ENCODE measurements around the gene DDA1. TPM values are rescaled to one million over a fixed set of nuclear protein-coding genes. Genes with fewer than 3 reads are reported as not detected.
A peak's percentile ranks its signal among the peaks of the same experiment; 100 is the strongest.
"Not testable (repeated sequence)": the region's sequence is repeated elsewhere in the genome, so short reads cannot be mapped to it uniquely, and the experiment has no call there.

The DDA1 gene
- total RNA-seq, 2 donors from 2014 or later = 30.0 to 39.7 TPM

DNA sequence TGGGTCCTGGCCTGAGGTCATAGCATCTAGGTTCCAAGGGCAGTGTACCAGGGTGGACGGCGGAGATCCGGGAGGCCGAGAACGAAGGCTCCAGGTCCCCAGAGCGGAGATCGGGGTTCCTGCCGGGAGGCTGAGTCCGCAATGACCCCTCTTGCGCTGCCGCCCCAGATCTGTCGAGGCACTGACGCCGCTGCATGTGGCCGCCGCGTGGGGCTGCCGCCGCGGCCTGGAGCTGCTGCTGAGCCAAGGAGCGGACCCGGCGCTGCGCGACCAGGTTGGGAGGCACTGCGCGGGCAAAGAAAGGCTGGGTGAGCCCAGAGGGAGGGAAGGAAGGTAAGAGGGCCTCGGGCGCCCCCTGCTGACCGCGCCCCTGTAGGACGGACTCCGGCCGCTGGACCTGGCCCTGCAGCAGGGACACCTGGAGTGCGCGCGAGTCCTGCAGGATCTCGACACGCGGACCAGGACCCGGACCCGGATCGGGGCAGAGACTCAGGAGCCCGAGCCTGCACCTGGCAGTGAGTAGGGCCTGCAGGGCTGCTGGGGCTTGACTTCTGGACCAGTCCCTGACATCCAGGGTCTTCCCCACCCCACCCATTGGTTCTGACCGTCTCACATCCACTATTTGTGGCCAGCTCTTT lies 26.8 kb upstream of the DDA1 start:
- Mint-ChIP-seq H3K36me3 (no peaks in the 10 kb centered on the region), H3K27ac (peak overlapping the region; percentile 55 to 57), H3K9me3 (no peaks in the 10 kb centered on the region)
- DNase-seq (ENCODE audit: low spot score in 2 of 2) (peak; percentile 84 to 88), ATAC-seq (peak; percentile 93)

DNA sequence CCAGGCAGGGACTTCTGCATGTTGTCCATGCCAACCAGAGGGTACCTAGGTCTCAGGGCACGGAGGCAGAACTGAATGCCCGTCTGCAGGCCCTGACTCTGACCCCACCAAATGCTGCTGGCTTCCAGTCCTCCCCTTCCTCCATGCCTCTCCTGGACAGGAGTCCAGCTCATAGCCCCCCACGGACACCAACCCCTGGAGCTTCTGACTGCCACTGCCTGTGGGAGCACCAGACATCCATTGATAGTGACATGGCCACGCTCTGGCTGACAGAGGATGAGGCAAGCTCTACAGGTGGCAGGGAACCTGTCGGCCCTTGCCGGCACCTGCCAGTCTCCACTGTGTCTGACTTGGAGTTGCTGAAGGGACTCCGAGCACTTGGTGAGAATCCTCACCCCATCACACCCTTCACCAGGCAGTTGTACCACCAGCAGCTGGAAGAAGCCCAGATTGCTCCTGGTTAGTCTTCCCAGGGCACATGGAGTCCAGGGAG lies 25.8 kb upstream of the DDA1 start:
- Mint-ChIP-seq H3K27ac (no peak overlapping the region), H3K9me3 (no peaks in the 10 kb centered on the region), H3K36me3 (no peaks in the 10 kb centered on the region)
- no peak for ATAC-seq
- no peak for DNase-seq (ENCODE audit: low spot score in 2 of 2)

- H3K9me3 Mint-ChIP-seq = no peaks in the 10 kb centered on the region
- no peak for DNase-seq (ENCODE audit: low spot score in 2 of 2)
- no peak for ATAC-seq
- no peaks in the 10 kb centered on the region for H3K36me3 Mint-ChIP-seq
- no peak overlapping the region for H3K27ac Mint-ChIP-seq
Measured at GRCh38 chr19:17285415-17286135, 23.8 kb upstream of the DDA1 start.

GRCh38 chr19:17286263-17286662 lies 23.1 kb upstream of the DDA1 start:
- Mint-ChIP-seq H3K27ac (no peak overlapping the region), H3K9me3 (no peaks in the 10 kb centered on the region), H3K36me3 (no peaks in the 10 kb centered on the region)
- no peak for DNase-seq (ENCODE audit: low spot score in 2 of 2)
- no peak for ATAC-seq

GRCh38 chr19:17286752-17287151 lies 22.6 kb upstream of the DDA1 start:
- ATAC-seq (no peak), DNase-seq (ENCODE audit: low spot score in 2 of 2) (no peak)
- no peaks in the 10 kb centered on the region for H3K9me3 Mint-ChIP-seq
- H3K27ac Mint-ChIP-seq = no peak overlapping the region
- H3K36me3 Mint-ChIP-seq = no peaks in the 10 kb centered on the region

DNA sequence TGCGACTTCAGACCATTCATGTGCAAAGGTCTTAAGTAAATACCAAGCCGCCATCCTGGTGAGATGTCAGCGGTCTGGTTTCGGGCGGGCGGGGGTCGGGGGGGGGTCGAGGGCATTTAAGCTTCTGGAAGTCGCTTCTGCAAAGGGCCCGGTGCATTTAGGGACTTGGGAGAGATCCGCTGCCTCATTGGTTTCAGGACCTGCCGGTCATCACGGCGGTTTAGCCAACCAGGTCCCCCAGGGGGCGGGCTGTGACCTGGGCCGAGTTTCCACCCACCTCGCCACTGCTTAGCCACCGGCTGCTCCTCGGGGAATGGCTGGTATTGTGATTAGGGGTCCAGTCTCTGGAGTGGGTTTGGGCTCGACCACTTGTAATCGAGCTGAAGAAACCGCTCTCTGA lies 19.9 kb upstream of the DDA1 start:
- no peak overlapping the region for H3K27ac Mint-ChIP-seq
- H3K9me3 Mint-ChIP-seq = no peaks in the 10 kb centered on the region
- DNase-seq (ENCODE audit: low spot score in 2 of 2) (peak in 1 of 2 donors; percentile 64), ATAC-seq (peak in 1 of 2 donors; percentile 41)
- no peaks in the 10 kb centered on the region for H3K36me3 Mint-ChIP-seq

DNA sequence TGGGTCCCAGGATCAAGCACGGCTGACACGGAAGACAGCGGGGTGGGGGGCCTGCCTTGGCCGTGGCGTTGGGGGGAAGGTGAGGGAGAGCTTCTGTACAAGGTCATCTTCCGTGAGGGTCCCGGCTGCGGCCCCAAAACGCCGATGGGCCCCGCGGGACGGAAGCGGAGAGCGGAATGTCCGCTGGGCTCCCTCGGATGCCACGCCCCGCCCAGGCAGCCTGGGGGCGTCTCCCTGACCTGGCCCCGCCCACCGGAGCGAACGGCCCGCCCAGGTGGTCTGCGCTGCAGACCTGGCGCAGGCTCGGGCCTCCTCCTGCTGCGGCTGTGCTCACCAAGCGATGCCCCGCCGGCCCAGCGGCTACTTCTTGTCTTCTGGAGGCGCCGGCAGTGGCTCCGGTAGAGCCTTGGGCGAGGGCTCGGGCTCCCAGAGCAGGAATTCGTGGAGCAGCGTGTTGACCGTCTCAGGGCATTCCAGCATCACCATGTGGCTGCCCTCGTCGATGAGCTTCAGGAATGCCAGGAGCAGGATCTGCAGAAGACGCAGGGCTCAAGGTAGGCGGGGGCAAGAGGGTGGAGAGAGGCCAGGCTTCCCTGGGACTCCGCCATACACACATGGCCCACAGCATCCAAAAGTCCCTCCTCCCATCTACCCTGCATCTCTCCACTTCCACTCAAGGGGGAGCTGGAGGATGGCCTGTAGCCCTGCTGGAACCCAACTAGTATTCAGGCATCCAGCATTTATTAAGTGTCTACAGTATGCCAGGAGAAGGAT lies 16.9 kb upstream of the DDA1 start:
- H3K27ac Mint-ChIP-seq = peak overlapping the region; percentile 23 to 74
- H3K9me3 Mint-ChIP-seq = no peaks in the 10 kb centered on the region
- peak; percentile 93 to 97 for ATAC-seq
- DNase-seq (ENCODE audit: low spot score in 2 of 2) = peak; percentile 83 to 92
- no peaks in the 10 kb centered on the region for H3K36me3 Mint-ChIP-seq

GRCh38 chr19:17293605-17294004 lies 15.8 kb upstream of the DDA1 start:
- H3K27ac Mint-ChIP-seq = no peak overlapping the region
- H3K9me3 Mint-ChIP-seq = no peaks in the 10 kb centered on the region
- no peak for ATAC-seq
- no peaks in the 10 kb centered on the region for H3K36me3 Mint-ChIP-seq
- DNase-seq (ENCODE audit: low spot score in 2 of 2) = no peak

- ATAC-seq (no peak), DNase-seq (ENCODE audit: low spot score in 2 of 2) (peak in 1 of 2 donors; percentile 80)
- H3K9me3 Mint-ChIP-seq = no peaks in the 10 kb centered on the region
- no peak overlapping the region for H3K27ac Mint-ChIP-seq
- no peaks in the 10 kb centered on the region for H3K36me3 Mint-ChIP-seq
Measured at GRCh38 chr19:17294051-17294891, 15.1 kb upstream of the DDA1 start.

DNA sequence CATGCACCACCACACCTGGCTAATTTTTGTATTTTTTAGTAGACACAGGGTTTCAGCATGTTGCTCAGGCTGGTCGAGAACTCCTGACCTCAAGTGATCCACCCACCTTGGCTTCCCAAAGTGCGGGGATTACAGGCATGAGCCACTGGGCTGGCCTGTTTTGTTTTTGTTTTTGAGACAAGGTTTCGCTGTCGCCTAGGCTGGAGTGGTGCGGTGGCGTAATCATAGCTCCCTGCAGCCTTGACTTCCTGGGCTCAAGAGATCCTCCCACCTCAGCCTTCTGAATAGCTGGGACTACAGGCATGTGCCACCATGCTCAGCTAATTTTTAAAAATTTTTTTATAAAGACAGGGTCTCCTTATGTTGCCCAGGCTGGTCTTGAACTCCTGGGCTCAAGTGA lies 13.8 kb upstream of the DDA1 start:
- not testable (repeated sequence) for H3K27ac Mint-ChIP-seq; H3K9me3 Mint-ChIP-seq; H3K36me3 Mint-ChIP-seq; ATAC-seq; DNase-seq (ENCODE audit: low spot score in 2 of 2)

GRCh38 chr19:17296273-17296672 lies 13.1 kb upstream of the DDA1 start:
- ATAC-seq (peak in 1 of 2 donors; percentile 22), DNase-seq (ENCODE audit: low spot score in 2 of 2) (no peak)
- Mint-ChIP-seq H3K27ac (no peak overlapping the region), H3K9me3 (no peaks in the 10 kb centered on the region), H3K36me3 (no peaks in the 10 kb centered on the region)

- Mint-ChIP-seq H3K27ac (no peak overlapping the region), H3K36me3 (no peaks in the 10 kb centered on the region), H3K9me3 (no peaks in the 10 kb centered on the region)
- ATAC-seq (no peak), DNase-seq (ENCODE audit: low spot score in 2 of 2) (no peak)
Measured at GRCh38 chr19:17296976-17297375, 12.4 kb upstream of the DDA1 start.

- Mint-ChIP-seq H3K36me3 (peaks cover 0 to 1% of the 10 kb centered on the region in 2 donors), H3K9me3 (no peaks in the 10 kb centered on the region), H3K27ac (peak overlapping the region in 1 of 2 donors; percentile 68)
- ATAC-seq = no peak
- no peak for DNase-seq (ENCODE audit: low spot score in 2 of 2)
Measured at GRCh38 chr19:17300992-17301619, 8.3 kb upstream of the DDA1 start.

GRCh38 chr19:17302391-17303166 lies 6.8 kb upstream of the DDA1 start:
- H3K36me3 Mint-ChIP-seq = peaks cover 0 to 4% of the 10 kb centered on the region in 2 donors
- H3K27ac Mint-ChIP-seq = peak overlapping the region in 1 of 2 donors; percentile 16
- no peaks in the 10 kb centered on the region for H3K9me3 Mint-ChIP-seq
- ATAC-seq (no peak), DNase-seq (ENCODE audit: low spot score in 2 of 2) (no peak)

- H3K27ac Mint-ChIP-seq = peak within 1 kb of the TSS; percentile 16 to 57
- peaks cover 0 to 4% of the 10 kb centered on the region in 2 donors for H3K36me3 Mint-ChIP-seq
- peak; percentile 72 to 79 for ATAC-seq
- no peaks in the 10 kb centered on the region for H3K9me3 Mint-ChIP-seq
- peak; percentile 96 to 98 for DNase-seq (ENCODE audit: low spot score in 2 of 2)
Measured at GRCh38 chr19:17303167-17303939, 6.0 kb upstream of the DDA1 start, which contains the start of gene ABHD8. ABHD8 (minus strand) TSS chr19:17303425; CDS start chr19:17301616, 1,809 bp downstream.

Data from activated naive CD4-positive, alpha-beta T cell treated with anti-CD3 and anti-CD28 coated beads, Interleukin-2, amount 50 U/mL, for 72 hours (primary cell).